Esophagus squamous epithelium (tissue), 5 donors: Measurements from ENCODE around the gene C2. TPM values are rescaled to one million over a fixed set of nuclear protein-coding genes. Genes with fewer than 3 reads are reported as not detected.
"Not testable (repeated sequence)": the region's sequence is repeated elsewhere in the genome, so short reads cannot be mapped to it uniquely, and the experiment has no call there.

Experiments used
- DNase-seq: peaks from one replicate; lab custom pipeline; 2025; lab: John Stamatoyannopoulos, UW
- H3K27ac ChIP-seq, 4 donors: fragments of 200-600 bp; sonication (generic); one replicate each; pipeline ENCODE4 v1.5.1; 2016 to 2019; ENCODE audit warnings: mild to moderate bottlenecking in 1 of 4
- H3K27me3 ChIP-seq, 4 donors: fragments of 200-600 bp; sonication (generic); 1 replicate in 3 of 4; 2 replicates in 1 of 4; pipeline versions ENCODE4 v1.5.1 to v1.6.0; 2017 to 2021; ENCODE audit warnings: antibody characterized with exemption in 1 of 4
- H3K36me3 ChIP-seq, 3 donors: fragments of 200-600 bp; sonication (generic); one replicate each; pipeline ENCODE4 v1.5.1; 2016 to 2019
- H3K4me1 ChIP-seq, 3 donors: fragments of 200-600 bp; sonication (generic); one replicate each; pipeline ENCODE4 v1.5.1; 2017 to 2019
- H3K4me3 ChIP-seq, 4 donors: fragments of 200-600 bp; sonication (generic); 1 replicate in 3 of 4; 2 replicates in 1 of 4; pipeline ENCODE4 v1.5.1; 2016 to 2019; ENCODE audit warnings: mild to moderate bottlenecking in 2 of 4, moderate library complexity in 1 of 4
- H3K9me3 ChIP-seq, 3 donors: fragments of 200-600 bp; sonication (generic); one replicate each; pipeline ENCODE4 v1.5.1; 2016 to 2019
- POLR2A ChIP-seq, 4 donors: fragments of 450-650 bp; IDR thresholded peaks; one replicate each; pipeline ENCODE4 v1.6.1; 2017; ENCODE audit warnings: antibody characterized with exemption in 4 of 4, mild to moderate bottlenecking in 4 of 4, moderate library complexity in 3 of 4
- WGBS, 2 donors: methylation state at CpG; one replicate each; pipeline ENCODE4 v1.1.5; 2018; 5-methylcytosine and 5-hydroxymethylcytosine counted together
- intact Hi-C: fragments of 100-400 bp; cut with DNase I; formaldehyde crosslinking; loops from one replicate; pipeline ENCODE4 v1.15.0; 2022
- total RNA-seq, 4 donors: library from RNA; depleted of rRNA; stranded (reverse); fragments of >200 nt; gene quantifications; one replicate each; pipeline ENCODE4 v1.1.0, GENCODE V29; 2016
- TF ChIP-seq, protein P1 (sequence below), 6 experiments: fragments of 450-650 bp in 4 of 6; fragments of 200-600 bp in 2 of 6; sonication (generic) in 2 of 6; IDR thresholded peaks; one replicate each; pipeline ENCODE4 v1.5.1; 2016 to 2019; ENCODE audit warnings: antibody characterized with exemption in 6 of 6, mild to moderate bottlenecking in 4 of 6, moderate library complexity in 4 of 6
- donor health status: DM: yes; HTN: yes; CAD: no.

Gene C2
- total RNA-seq, 4 donors from 2014 or later: 1.1 to 15.2 (median 6.4) TPM

DNA sequence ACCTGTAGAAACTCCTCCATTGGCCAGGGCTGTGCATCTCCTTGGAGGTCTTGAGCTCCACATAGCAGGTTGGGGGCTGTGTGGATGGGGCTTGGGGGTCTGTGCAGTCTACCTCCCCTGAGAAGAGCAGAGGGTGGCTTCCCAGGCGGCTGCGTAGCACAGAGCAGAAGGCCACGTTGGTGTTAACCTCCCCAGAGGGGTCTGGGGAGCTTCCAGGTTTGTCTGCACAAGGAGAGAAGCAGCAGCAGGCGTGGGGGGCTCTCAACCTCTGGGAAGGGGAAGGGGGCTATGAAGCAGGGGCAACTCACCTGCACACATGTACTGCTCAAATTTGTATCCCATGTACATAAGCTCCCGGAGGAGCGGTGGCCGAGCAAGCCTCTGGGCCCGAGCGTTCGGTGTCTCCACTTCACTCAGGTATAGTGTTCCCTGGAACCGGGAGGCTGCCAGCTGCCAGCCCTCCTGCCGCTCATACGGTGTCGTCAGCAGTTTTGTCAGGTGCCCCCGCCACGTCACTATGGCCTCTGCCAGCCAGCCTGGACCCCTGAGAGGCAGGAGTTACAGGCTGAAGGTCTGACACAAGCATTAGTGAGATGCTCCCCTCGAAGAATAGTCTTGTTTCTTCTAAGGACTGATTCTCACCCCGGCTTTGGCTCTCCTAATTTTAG, 43.2 kb downstream of the C2 start:
- intact Hi-C loops: no loop called here
- Histone ChIP-seq H3K27ac (peak overlapping the region; percentile 95 to 99 (median 98)), H3K27me3 (no peaks in the 10 kb centered on the region), H3K4me1 (peaks cover 13 to 39% (median 22%) of the 10 kb centered on the region in 3 donors), H3K4me3 (peak overlapping the region; percentile 66 to 81 (median 78)), H3K36me3 (peaks cover 27 to 51% (median 27%) of the 10 kb centered on the region in 3 donors), H3K9me3 (no peaks in the 10 kb centered on the region)
- TF ChIP-seq, protein P1, sequence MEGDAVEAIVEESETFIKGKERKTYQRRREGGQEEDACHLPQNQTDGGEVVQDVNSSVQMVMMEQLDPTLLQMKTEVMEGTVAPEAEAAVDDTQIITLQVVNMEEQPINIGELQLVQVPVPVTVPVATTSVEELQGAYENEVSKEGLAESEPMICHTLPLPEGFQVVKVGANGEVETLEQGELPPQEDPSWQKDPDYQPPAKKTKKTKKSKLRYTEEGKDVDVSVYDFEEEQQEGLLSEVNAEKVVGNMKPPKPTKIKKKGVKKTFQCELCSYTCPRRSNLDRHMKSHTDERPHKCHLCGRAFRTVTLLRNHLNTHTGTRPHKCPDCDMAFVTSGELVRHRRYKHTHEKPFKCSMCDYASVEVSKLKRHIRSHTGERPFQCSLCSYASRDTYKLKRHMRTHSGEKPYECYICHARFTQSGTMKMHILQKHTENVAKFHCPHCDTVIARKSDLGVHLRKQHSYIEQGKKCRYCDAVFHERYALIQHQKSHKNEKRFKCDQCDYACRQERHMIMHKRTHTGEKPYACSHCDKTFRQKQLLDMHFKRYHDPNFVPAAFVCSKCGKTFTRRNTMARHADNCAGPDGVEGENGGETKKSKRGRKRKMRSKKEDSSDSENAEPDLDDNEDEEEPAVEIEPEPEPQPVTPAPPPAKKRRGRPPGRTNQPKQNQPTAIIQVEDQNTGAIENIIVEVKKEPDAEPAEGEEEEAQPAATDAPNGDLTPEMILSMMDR (IDR thresholded peaks at IDR 0.05): no peak
- TF ChIP-seq POLR2A (IDR thresholded peaks at IDR 0.05): no peak
- DNase-seq: no peak
- WGBS, 2 donors: 70 to 81% methylated on average over 11 to 12 of the region's 18 CpGs

DNA sequence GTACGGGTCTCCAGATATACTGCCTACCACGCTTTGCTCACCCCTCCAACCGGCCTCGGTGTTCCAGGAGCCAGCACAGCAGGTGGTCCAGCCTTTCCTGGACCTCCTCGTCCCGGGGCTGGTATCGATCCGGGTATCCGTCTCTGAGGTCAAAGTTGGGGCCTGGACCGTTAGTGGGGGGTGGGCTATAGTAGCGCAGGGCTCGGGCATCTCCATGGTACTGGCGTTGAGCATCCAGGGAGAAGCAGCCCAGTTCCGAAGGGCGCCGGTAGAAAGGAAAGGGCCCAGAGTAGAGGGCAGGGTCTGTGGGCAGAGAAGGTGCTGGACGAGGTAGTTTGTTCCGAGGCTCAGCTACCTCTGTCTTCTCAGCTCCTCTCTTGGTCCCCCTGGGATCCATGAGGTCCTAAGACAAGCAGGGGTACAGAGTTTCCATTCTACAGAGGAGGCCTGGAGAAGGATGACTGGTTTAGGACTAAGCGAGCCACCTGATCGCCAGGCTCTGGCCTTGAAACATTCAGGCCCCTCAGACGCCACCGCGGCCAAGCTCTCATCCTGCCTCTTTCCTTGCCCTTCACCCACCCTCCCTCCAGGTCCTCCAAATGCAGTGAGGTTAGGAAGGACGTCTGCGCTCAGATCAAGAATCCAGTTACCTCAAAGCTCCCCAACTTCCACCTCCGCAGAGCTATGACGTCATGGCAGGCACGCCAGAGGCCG, 43.9 kb downstream of the C2 start:
- intact Hi-C loops: no loop called here
- H3K4me3 ChIP-seq: peak overlapping the region; percentile 66 to 81 (median 78)
- 18 to 19% methylated on average over 18 of the region's 29 CpGs for WGBS, 2 donors
- H3K27ac ChIP-seq: peak overlapping the region; percentile 95 to 99 (median 98)
- H3K36me3 ChIP-seq: peaks cover 23 to 44% (median 27%) of the 10 kb centered on the region in 3 donors
- H3K4me1 ChIP-seq: peaks cover 13 to 39% (median 22%) of the 10 kb centered on the region in 3 donors
- H3K27me3 ChIP-seq: no peaks in the 10 kb centered on the region
- H3K9me3 ChIP-seq: no peaks in the 10 kb centered on the region
- no peak for DNase-seq
- TF ChIP-seq, protein P1 (IDR thresholded peaks at IDR 0.05): peak in 1 of 6 experiments; percentile 9
- TF ChIP-seq POLR2A (IDR thresholded peaks at IDR 0.05): no peak

DNA sequence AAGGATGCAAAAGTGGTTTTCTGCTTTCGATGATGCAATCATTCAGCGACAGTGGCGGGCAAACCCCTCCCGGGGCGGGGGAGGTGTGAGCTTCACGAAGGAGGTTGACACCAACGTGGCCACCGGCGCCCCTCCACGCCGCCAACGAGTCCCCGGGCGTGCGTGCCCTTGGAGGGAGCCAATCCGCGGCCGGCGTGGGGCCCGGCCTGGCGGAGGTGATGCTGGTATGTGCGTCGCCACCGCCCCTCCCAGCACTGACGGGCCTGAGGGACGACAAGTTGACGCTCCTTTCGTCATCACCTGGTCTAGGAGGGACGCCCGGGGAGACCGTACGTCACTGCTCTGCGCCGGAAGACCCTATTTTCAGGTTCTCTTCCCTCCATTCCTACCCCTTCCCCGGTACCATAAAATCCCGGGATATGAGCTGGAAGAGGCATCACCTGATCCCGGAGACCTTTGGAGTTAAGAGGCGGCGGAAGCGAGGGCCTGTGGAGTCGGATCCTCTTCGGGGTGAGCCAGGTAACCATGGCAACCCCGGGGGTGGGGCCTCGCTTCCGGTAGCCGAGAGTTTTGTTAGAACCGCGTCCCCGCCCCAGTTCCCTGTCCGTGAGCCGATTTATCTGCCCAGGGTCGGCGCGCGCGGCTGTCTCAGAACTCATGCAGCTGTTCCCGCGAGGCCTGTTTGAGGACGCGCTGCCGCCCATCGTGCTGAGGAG, 44.6 kb downstream of the C2 start, which contains the start of gene DXO:
Gene DXO, minus strand, starts transcription at position 146 of the 716 bp plus-strand sequence. CDS start 463 bp downstream, outside the sequence.
- Histone ChIP-seq H3K9me3 (no peaks in the 10 kb centered on the region), H3K4me3 (peak within 1 kb of the TSS; percentile 66 to 81 (median 78)), H3K27ac (peak within 1 kb of the TSS; percentile 95 to 99 (median 98)), H3K36me3 (peaks cover 18 to 36% (median 22%) of the 10 kb centered on the region in 3 donors), H3K4me1 (peaks cover 13 to 39% (median 22%) of the 10 kb centered on the region in 3 donors), H3K27me3 (no peaks in the 10 kb centered on the region)
- TF ChIP-seq, protein P1 (IDR thresholded peaks at IDR 0.05): no peak
- TF ChIP-seq POLR2A (IDR thresholded peaks at IDR 0.05): peak in 3 of 4 donors; percentile 57 to 67 (median 57)
- 0% methylated on average over 7 to 20 of the region's 62 CpGs for WGBS, 2 donors
- peak; percentile 89 for DNase-seq
- intact Hi-C loops: no loop called here

DNA sequence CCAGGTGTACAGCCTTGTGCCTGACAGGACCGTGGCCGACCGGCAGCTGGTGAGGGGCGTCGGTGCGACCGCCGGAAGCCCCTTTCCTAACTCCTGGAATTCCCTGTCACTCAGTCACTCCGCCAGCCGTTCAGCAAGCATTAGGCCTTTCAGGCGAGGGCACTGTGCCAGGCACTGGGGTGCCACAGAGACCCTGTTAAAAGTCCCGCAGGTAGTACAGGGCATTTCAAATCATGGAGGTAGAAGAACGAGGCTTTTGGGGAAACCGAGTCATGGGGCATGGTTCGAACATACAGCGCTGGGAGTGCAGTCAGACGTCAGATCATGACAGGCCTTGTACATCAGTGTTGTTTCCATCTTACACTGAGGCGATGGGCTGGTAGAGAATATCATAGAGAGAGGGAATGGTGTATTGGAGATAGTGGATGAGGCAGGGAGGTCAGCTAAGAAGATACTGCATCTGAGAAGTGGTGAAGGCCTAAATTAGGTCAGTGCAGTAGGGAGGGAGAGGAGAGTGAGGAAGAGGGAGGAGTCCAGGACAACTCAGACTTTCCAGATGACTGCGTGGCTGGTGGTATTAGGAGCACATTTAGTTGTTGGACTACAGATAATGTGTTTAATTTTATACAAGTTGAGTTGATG, 45.3 kb downstream of the C2 start:
- no peaks in the 10 kb centered on the region for H3K9me3 ChIP-seq
- intact Hi-C loops: no loop called here

DNA sequence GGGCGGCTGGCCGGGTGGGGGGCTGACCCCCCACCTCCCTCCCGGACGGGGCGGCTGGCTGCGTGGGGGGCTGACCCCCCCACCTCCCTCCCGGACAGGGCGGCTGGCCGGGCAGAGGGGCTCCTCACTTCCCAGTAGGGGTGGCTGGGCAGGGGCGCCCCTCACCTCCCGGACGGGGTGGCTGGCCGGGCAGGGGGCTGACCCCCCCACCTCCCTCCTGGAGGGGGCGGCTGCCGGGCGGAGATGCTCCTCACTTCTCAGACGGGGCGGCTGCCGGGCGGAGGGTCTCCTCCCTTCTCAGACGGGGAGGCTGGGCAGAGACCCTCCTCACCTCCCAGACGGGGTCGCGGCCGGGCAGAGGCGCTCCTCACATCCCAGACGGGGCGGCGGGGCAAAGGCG, 48.5 kb downstream of the C2 start:
- DNase-seq, H3K4me3 ChIP-seq, intact Hi-C loops, H3K27me3 ChIP-seq, H3K27ac ChIP-seq, H3K9me3 ChIP-seq: not testable (repeated sequence)
- Histone ChIP-seq H3K4me1 (peaks cover 9 to 24% (median 14%) of the 10 kb centered on the region in 3 donors), H3K36me3 (peaks cover 0 to 22% (median 0%) of the 10 kb centered on the region in 3 donors)
- WGBS, 2 donors: no CpG with 5 or more reads among the region's 30 CpGs

More for the DNA sequence above, 45.3 kb downstream of the C2 start:
- TF ChIP-seq, protein P1 (IDR thresholded peaks at IDR 0.05): no peak
- TF ChIP-seq POLR2A (IDR thresholded peaks at IDR 0.05): no peak
- peak overlapping the region; percentile 66 to 81 (median 78) for H3K4me3 ChIP-seq
- peak overlapping the region; percentile 95 to 99 (median 98) for H3K27ac ChIP-seq
- no peaks in the 10 kb centered on the region for H3K27me3 ChIP-seq
- H3K36me3 ChIP-seq: peaks cover 14 to 30% (median 16%) of the 10 kb centered on the region in 3 donors
- H3K4me1 ChIP-seq: peaks cover 13 to 39% (median 22%) of the 10 kb centered on the region in 3 donors
- WGBS, 2 donors: 17 to 18% methylated on average over 7 of the region's 19 CpGs
- no peak for DNase-seq
